ENCODE data around the gene USP44.

USP44 gene

GRCh38 chr12:95548056-95548538, 3.2 kb downstream of the USP44 start:
- DNase-seq = no peak

- no peak for DNase-seq
Measured at GRCh38 chr12:95547522-95548055, 3.7 kb downstream of the USP44 start.

- no peak for DNase-seq
Measured at GRCh38 chr12:95546491-95546813, 4.8 kb downstream of the USP44 start.

GRCh38 chr12:95545731-95546490, 5.4 kb downstream of the USP44 start:
- DNase-seq = no peak

GRCh38 chr12:95545303-95545702, 6.0 kb downstream of the USP44 start:
- no peak for DNase-seq

- DNase-seq = no peak
Measured at GRCh38 chr12:95544756-95545155, 6.5 kb downstream of the USP44 start.

GRCh38 chr12:95543305-95543704, 8.0 kb downstream of the USP44 start:
- DNase-seq = no peak

GRCh38 chr12:95541436-95541835, 9.8 kb downstream of the USP44 start:
- no peak for DNase-seq

- no peak for DNase-seq
Measured at GRCh38 chr12:95538656-95539055, 12.6 kb downstream of the USP44 start.

GRCh38 chr12:95538006-95538405, 13.3 kb downstream of the USP44 start:
- no peak for DNase-seq

- no peak for DNase-seq
Measured at GRCh38 chr12:95533985-95534384, 17.3 kb downstream of the USP44 start.

- DNase-seq = no peak
Measured at GRCh38 chr12:95532851-95533250, 18.4 kb downstream of the USP44 start.

GRCh38 chr12:95529693-95530225, 21.5 kb downstream of the USP44 start:
- no peak for DNase-seq

- DNase-seq = no peak
Measured at GRCh38 chr12:95528431-95528830, 22.8 kb downstream of the USP44 start.

- no peak for DNase-seq
Measured at GRCh38 chr12:95522692-95523091, 28.6 kb downstream of the USP44 start.

- no peak for DNase-seq
Measured at GRCh38 chr12:95520816-95521215, 30.5 kb downstream of the USP44 start.

GRCh38 chr12:95518944-95519343, 32.3 kb downstream of the USP44 start:
- no peak for DNase-seq

GRCh38 chr12:95517246-95517645, 34.0 kb downstream of the USP44 start:
- no peak for DNase-seq

GRCh38 chr12:95516757-95517156, 34.5 kb downstream of the USP44 start:
- no peak for DNase-seq

GRCh38 chr12:95515197-95515596, 36.1 kb downstream of the USP44 start:
- no peak for DNase-seq

GRCh38 chr12:95513599-95513998, 37.7 kb downstream of the USP44 start:
- DNase-seq = no peak

GRCh38 chr12:95511977-95512376, 39.3 kb downstream of the USP44 start:
- no peak for DNase-seq

- DNase-seq = no peak
Measured at GRCh38 chr12:95509300-95509699, 42.0 kb downstream of the USP44 start.

GRCh38 chr12:95506707-95507523, 44.4 kb downstream of the USP44 start:
- no peak for DNase-seq
